Suprapubic skin (tissue), 4 donors: ENCODE measurements around the gene ZNF184.
"Not testable (repeated sequence)": the region's sequence is repeated elsewhere in the genome, so short reads cannot be mapped to it uniquely, and the experiment has no call there.

Experiments
- EP300 ChIP-seq: sonication (generic); formaldehyde crosslinking; IDR thresholded peaks from one replicate; pipeline ENCODE4 v1.6.1; 2017; ENCODE audit warnings: antibody characterized with exemption
- POLR2A ChIP-seq, 2 donors: fragments of 450-650 bp; IDR thresholded peaks; one replicate each; pipeline ENCODE4 v1.6.1; 2017; ENCODE audit warnings: antibody characterized with exemption in 2 of 2, mild to moderate bottlenecking in 2 of 2, moderate library complexity in 2 of 2
- POLR2AphosphoS5 ChIP-seq, 3 donors: sonication (generic); formaldehyde crosslinking; IDR thresholded peaks; one replicate each; pipeline ENCODE4 v1.6.1; 2017; ENCODE audit warnings: antibody characterized with exemption in 3 of 3
- TF ChIP-seq, protein P1 (sequence below), 2 donors: fragments of 200-600 bp in 1 of 2; fragments of 450-650 bp in 1 of 2; sonication (generic) in 1 of 2; IDR thresholded peaks; one replicate each; pipeline ENCODE4 v1.5.1; 2016 to 2019; ENCODE audit warnings: antibody characterized with exemption in 2 of 2, mild to moderate bottlenecking in 1 of 2, moderate library complexity in 1 of 2

- TF ChIP-seq, protein P1, sequence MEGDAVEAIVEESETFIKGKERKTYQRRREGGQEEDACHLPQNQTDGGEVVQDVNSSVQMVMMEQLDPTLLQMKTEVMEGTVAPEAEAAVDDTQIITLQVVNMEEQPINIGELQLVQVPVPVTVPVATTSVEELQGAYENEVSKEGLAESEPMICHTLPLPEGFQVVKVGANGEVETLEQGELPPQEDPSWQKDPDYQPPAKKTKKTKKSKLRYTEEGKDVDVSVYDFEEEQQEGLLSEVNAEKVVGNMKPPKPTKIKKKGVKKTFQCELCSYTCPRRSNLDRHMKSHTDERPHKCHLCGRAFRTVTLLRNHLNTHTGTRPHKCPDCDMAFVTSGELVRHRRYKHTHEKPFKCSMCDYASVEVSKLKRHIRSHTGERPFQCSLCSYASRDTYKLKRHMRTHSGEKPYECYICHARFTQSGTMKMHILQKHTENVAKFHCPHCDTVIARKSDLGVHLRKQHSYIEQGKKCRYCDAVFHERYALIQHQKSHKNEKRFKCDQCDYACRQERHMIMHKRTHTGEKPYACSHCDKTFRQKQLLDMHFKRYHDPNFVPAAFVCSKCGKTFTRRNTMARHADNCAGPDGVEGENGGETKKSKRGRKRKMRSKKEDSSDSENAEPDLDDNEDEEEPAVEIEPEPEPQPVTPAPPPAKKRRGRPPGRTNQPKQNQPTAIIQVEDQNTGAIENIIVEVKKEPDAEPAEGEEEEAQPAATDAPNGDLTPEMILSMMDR (IDR thresholded peaks at IDR 0.05) = not testable (repeated sequence)
- not testable (repeated sequence) for TF ChIP-seq POLR2A (IDR thresholded peaks at IDR 0.05); EP300; POLR2AphosphoS5 (IDR thresholded peaks at IDR 0.05)
Measured at GRCh38 chr6:27424851-27425250, 48.1 kb downstream of the ZNF184 start.
